SK-N-MC (cell line): ENCODE data around the gene OR52N1.

Experiments used
- EZH2 ChIP-seq: fragments of 200-600 bp; sonication (generic); IDR thresholded peaks from one replicate; pipeline ENCODE4 v1.6.1; 2017; ENCODE audit warnings: antibody characterized with exemption
- FOXP2 ChIP-seq: optimal IDR thresholded peaks from 2 replicates; pipeline ENCODE3; 2011; ENCODE audit warnings: mild to moderate bottlenecking, moderate library complexity; ENCODE audit not compliant: insufficient read depth; ENCODE audit errors: extremely low read length, control extremely low read depth
- POLR2AphosphoS5 ChIP-seq: IDR thresholded peaks from 2 replicates; pipeline ENCODE4 v1.6.1; 2012; ENCODE audit warnings: mild to moderate bottlenecking, low read depth, low read length, borderline replicate concordance

DNA sequence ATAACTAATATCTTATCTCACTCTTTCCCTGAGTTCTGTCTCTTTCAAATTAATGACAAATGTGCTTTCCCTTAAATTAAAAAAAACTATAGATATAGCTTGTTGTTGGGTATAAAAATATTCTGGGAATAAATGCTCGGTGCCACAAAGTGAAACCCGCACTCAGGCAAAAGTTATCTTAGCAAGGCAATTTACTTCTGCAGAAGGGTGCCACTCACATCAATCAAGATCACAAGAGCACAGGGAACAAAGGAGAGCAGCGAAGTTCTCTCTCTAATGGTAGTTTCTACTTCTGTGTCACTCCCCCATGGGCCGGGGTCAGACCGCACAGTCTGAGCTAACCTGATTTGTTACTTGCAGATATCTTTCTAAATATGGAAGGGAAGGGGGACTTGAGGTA lies 12.9 kb upstream of the OR52N1 start:
- TF ChIP-seq EZH2: no peak
- TF ChIP-seq POLR2AphosphoS5: no peak
- TF ChIP-seq FOXP2: no peak
